Fibroblast of lung (primary cell): ENCODE measurements around the gene TBC1D5. TPM values are rescaled to one million over a fixed set of nuclear protein-coding genes. Genes with fewer than 3 reads are reported as not detected.

Source experiments
- DNase-seq, 2 donors: peaks; one replicate each; pipeline versions ENCODE4 v3.0.0 to v3.0.0-alpha.2; 2010; ENCODE audit warnings: low read depth in 2 of 2
- H2AFZ ChIP-seq: 2 replicates; pipeline ENCODE4 v1.5.1; 2012; ENCODE audit warnings: low read length, control low read depth, inconsistent platforms
- H3K27ac ChIP-seq: 2 replicates; pipeline ENCODE4 v1.5.1; 2011; ENCODE audit warnings: low read length, control low read depth; ENCODE audit not compliant: insufficient read depth
- H3K27me3 ChIP-seq: 2 replicates; pipeline ENCODE4 v1.5.1; 2011; ENCODE audit warnings: mild to moderate bottlenecking, low read length; ENCODE audit not compliant: control insufficient read depth, insufficient read depth
- H3K36me3 ChIP-seq: 2 replicates; pipeline ENCODE4 v1.5.1; 2011; ENCODE audit warnings: low read length; ENCODE audit not compliant: control insufficient read depth, insufficient read depth
- H3K4me1 ChIP-seq: 2 replicates; pipeline ENCODE4 v1.5.1; 2011; ENCODE audit warnings: low read length; ENCODE audit not compliant: control insufficient read depth, insufficient read depth; ENCODE audit errors: extremely low read depth
- H3K4me2 ChIP-seq: 2 replicates; pipeline ENCODE4 v1.5.1; 2011; ENCODE audit warnings: low read length, control low read depth; ENCODE audit not compliant: insufficient read depth; ENCODE audit errors: extremely low read depth
- H3K4me3 ChIP-seq, 4 experiments: fragments of 200-600 bp in 1 of 4; sonication (generic) in 1 of 4; replicated peaks in 1 of 4; 2 replicates each; pipeline ENCODE4 v1.5.1; 2011 to 2016; ENCODE audit warnings: low read length in 4 of 4, low read depth in 3 of 4, mild to moderate bottlenecking in 3 of 4, control low read depth in 2 of 4, inconsistent platforms in 1 of 4, mixed read lengths in 1 of 4; ENCODE audit not compliant: insufficient read depth in 1 of 4; ENCODE audit errors: control extremely low read depth in 1 of 4
- H3K79me2 ChIP-seq: 2 replicates; pipeline ENCODE4 v1.5.1; 2012; ENCODE audit warnings: mild to moderate bottlenecking, low read length, inconsistent platforms; ENCODE audit not compliant: control insufficient read depth, insufficient read depth
- H3K9ac ChIP-seq: 2 replicates; pipeline ENCODE4 v1.5.1; 2011; ENCODE audit warnings: mild to moderate bottlenecking, low read length, control low read depth; ENCODE audit not compliant: insufficient read depth
- H3K9me3 ChIP-seq: 2 replicates; pipeline ENCODE4 v1.5.1; 2012; ENCODE audit warnings: low read depth, low read length; ENCODE audit not compliant: control insufficient read depth, insufficient read depth
- H4K20me1 ChIP-seq: 2 replicates; pipeline ENCODE4 v1.5.1; 2011; ENCODE audit warnings: low read length; ENCODE audit not compliant: control insufficient read depth, insufficient read depth; ENCODE audit errors: extremely low read depth
- EZH2 ChIP-seq: IDR thresholded peaks from 2 replicates; pipeline ENCODE4 v1.5.1; 2012; ENCODE audit warnings: low read length, control low read depth, mild to moderate bottlenecking; ENCODE audit errors: missing control alignments
- polyA plus RNA-seq, 2 donors: library from polyadenylated mRNA; depleted of rRNA in 1 of 2; stranded (reverse) in 1 of 2; unstranded in 1 of 2; fragments of >200 nt; gene quantifications; 2 replicates each; pipeline ENCODE4 v1.2.1, GENCODE V29; 2011 to 2012; ENCODE audit warnings: missing spikeins in 1 of 2
- total RNA-seq: library from RNA; depleted of rRNA; stranded (reverse); fragments of >200 nt; gene quantifications from 2 replicates; pipeline ENCODE4 v1.2.1, GENCODE V29; 2014
- TF ChIP-seq, protein P1 (sequence below), 2 donors: IDR thresholded peaks in 1 of 2; conservative IDR thresholded peaks in 1 of 2; 1 replicate in 1 of 2; 2 replicates in 1 of 2; pipeline ENCODE4 v1.5.1; 2011 to 2012; ENCODE audit warnings: low read length in 2 of 2, control low read depth in 1 of 2, inconsistent platforms in 1 of 2, low read depth in 1 of 2, mild to moderate bottlenecking in 1 of 2

The TBC1D5 gene
- total and polyA plus RNA-seq, 2 donors (not counting 1 experiment from before 2014, with no cell fraction given): 43.6 to 129 TPM

GRCh38 chr3:17390785-17391184, 351.6 kb downstream of the TBC1D5 start:
- Histone ChIP-seq H3K36me3 (no peaks in the 10 kb centered on the region), H3K4me1 (no peaks in the 10 kb centered on the region)

GRCh38 chr3:17387108-17387507, 355.3 kb downstream of the TBC1D5 start:
- Histone ChIP-seq H3K27me3 (no peaks in the 10 kb centered on the region), H3K4me3 (no peak overlapping the region), H3K27ac (no peak overlapping the region), H3K4me2 (no peak overlapping the region), H3K36me3 (no peaks in the 10 kb centered on the region), H3K9me3 (no peaks in the 10 kb centered on the region), H2AFZ (no peak overlapping the region), H3K79me2 (no peaks in the 10 kb centered on the region), H4K20me1 (no peaks in the 10 kb centered on the region), H3K9ac (no peak overlapping the region), H3K4me1 (no peaks in the 10 kb centered on the region)
- TF ChIP-seq, protein P1, sequence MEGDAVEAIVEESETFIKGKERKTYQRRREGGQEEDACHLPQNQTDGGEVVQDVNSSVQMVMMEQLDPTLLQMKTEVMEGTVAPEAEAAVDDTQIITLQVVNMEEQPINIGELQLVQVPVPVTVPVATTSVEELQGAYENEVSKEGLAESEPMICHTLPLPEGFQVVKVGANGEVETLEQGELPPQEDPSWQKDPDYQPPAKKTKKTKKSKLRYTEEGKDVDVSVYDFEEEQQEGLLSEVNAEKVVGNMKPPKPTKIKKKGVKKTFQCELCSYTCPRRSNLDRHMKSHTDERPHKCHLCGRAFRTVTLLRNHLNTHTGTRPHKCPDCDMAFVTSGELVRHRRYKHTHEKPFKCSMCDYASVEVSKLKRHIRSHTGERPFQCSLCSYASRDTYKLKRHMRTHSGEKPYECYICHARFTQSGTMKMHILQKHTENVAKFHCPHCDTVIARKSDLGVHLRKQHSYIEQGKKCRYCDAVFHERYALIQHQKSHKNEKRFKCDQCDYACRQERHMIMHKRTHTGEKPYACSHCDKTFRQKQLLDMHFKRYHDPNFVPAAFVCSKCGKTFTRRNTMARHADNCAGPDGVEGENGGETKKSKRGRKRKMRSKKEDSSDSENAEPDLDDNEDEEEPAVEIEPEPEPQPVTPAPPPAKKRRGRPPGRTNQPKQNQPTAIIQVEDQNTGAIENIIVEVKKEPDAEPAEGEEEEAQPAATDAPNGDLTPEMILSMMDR (conservative IDR thresholded peaks at IDR 0.05 in 1 of 2, IDR thresholded peaks at IDR 0.05 in 1 of 2; ENCODE audit: low read depth in 1 of 2, low read length in 2 of 2): no peak
- no peak for TF ChIP-seq EZH2
- no peak for DNase-seq

More at GRCh38 chr3:17390785-17391184, 351.6 kb downstream of the TBC1D5 start:
- no peak overlapping the region for H3K4me2 ChIP-seq
- no peak overlapping the region for H3K9ac ChIP-seq
- H3K27ac ChIP-seq: no peak overlapping the region
- no peaks in the 10 kb centered on the region for H3K27me3 ChIP-seq
- no peak for DNase-seq
- H3K4me3 ChIP-seq: no peak overlapping the region
- H4K20me1 ChIP-seq: no peaks in the 10 kb centered on the region
- no peak overlapping the region for H2AFZ ChIP-seq
- TF ChIP-seq, protein P1 (conservative IDR thresholded peaks at IDR 0.05 in 1 of 2, IDR thresholded peaks at IDR 0.05 in 1 of 2; ENCODE audit: low read depth in 1 of 2, low read length in 2 of 2): no peak
- TF ChIP-seq EZH2: no peak
- no peaks in the 10 kb centered on the region for H3K79me2 ChIP-seq
- no peaks in the 10 kb centered on the region for H3K9me3 ChIP-seq

GRCh38 chr3:17386432-17386831, 356.0 kb downstream of the TBC1D5 start:
- Histone ChIP-seq H3K4me3 (no peak overlapping the region), H4K20me1 (no peaks in the 10 kb centered on the region), H3K27ac (no peak overlapping the region), H3K4me1 (no peaks in the 10 kb centered on the region), H3K9me3 (no peaks in the 10 kb centered on the region), H2AFZ (no peak overlapping the region), H3K36me3 (no peaks in the 10 kb centered on the region), H3K27me3 (no peaks in the 10 kb centered on the region), H3K4me2 (no peak overlapping the region), H3K9ac (no peak overlapping the region), H3K79me2 (no peaks in the 10 kb centered on the region)
- no peak for DNase-seq
- TF ChIP-seq, protein P1 (conservative IDR thresholded peaks at IDR 0.05 in 1 of 2, IDR thresholded peaks at IDR 0.05 in 1 of 2; ENCODE audit: low read depth in 1 of 2, low read length in 2 of 2): no peak
- TF ChIP-seq EZH2: no peak
